Activated CD4-positive, CD25-positive, alpha-beta regulatory T cell treated with anti-CD3 and anti-CD28 coated beads, Interleukin-2, amount 50 U/mL, for 72 hours (primary cell): Measurements from ENCODE around the gene P2RY13.

ENCODE experiments used
- DNase-seq: peaks from one replicate; pipeline ENCODE4 v3.0.0; 2021

The P2RY13 gene

GRCh38 chr3:151289445-151289844 is 39.9 kb downstream of the P2RY13 start:
- DNase-seq, result no peak

- no peak for DNase-seq
Observed at GRCh38 chr3:151285940-151286339, 43.4 kb downstream of the P2RY13 start.

DNA sequence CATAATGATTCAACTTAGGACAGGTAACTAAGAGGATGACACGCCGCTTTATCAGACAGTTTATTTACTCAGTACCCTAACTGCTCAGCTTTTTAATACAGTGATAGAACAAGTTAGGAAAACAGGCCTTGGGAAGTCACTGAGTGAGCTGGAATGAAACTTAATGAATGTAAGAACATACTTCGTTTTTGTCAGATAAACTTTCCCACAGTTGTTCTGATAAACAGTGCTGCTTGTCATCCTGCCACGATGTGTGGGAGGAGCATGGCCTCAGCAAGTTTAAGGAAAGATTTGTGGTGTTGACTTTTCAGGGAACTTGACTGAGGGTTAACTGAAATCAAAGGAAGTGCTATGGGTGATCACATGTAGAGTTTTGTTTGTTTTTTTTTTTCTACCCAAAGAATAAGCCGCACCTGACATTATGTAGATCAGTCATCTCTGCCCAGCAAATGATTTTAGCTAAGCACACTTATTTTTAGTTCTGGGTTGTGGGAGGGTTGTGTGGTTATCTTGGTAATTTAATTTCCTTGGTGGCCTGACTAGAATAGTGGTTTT is 45.4 kb downstream of the P2RY13 start:
- DNase-seq, result no peak

DNA sequence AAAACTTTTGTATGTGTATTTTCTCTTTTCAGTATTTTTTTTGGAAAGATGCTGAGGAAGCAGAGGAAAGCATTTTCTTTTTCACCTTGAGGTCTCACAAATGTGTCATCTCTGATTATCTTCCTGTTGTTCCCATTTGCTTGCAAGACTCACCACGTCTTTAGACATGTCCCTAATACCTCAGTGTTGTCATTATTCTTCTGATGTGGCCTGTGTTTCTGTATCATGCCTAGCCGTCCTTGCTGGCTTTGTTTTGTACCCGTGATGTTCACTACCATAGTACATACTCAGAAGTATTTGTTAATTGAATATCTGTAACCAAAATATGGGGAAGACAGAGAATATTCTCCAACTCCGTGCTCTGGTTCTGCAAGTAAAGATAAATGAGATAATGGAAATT is 46.0 kb downstream of the P2RY13 start:
- no peak for DNase-seq

GRCh38 chr3:151282921-151283320 is 46.4 kb downstream of the P2RY13 start:
- no peak for DNase-seq

DNA sequence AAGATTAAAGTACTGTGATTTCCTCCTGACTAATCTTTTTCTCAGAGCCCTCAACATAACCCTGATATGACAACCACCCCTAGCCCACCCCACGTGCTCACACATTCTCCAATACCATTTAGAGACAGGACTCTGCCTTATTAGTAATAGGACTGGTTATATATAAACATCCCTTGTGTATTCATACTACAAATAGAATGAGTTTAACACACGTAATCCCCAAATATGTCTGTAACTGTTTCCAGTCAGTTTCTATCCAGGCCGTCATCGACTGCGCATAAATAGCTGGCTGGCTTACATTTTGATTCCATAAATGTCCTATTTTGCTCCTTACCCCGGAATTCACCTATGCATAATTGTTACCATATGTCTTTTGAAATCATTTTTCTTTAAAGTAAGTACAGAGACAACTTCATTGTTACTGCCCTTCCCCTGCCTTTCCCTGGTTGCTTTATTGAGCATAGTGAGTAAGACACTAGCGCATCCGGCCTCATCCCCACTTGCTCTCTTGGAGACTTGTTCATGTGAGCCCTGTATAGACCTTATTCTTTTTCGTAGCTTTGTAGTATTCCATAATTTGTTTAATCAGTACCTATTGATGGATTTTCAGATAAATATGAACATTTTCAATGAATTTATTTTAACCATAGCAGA is 47.6 kb downstream of the P2RY13 start:
- no peak for DNase-seq

DNA sequence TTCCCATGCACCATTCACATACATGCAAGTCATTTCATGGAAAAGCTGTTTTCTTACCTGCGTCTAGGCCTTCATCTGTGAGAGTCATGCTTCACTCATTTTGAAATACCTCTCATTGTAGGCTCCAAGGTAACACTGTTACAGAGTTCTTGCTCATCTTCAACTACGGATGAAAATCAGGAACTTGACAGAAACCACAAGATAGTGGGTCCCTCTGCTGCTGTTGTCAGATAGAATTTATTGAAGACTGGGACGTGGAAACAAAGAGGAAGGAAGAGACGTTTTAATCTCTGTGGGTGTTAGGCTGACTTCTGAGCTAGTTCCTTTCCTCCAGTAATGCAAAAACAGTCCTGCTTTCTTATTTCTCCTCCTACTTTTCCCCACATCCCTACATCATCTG is 51.1 kb downstream of the P2RY13 start, which contains the start of gene P2RY14:
TSS of gene P2RY14 (minus strand) at position 313 of the 400 bp plus-strand sequence. CDS start 64,226 bp downstream, outside the sequence.
- DNase-seq, result no peak

- no peak for DNase-seq
Observed at GRCh38 chr3:151276687-151277042, 52.7 kb downstream of the P2RY13 start.
